ENCODE measurements around the gene ZBTB7C. TPM values are rescaled to one million over a fixed set of nuclear protein-coding genes. Genes with fewer than 3 reads are reported as not detected.

The ZBTB7C gene
- total RNA-seq, 2 experiments from 2014 or later, result not detected

- Mint-ChIP-seq H3K27me3 (peaks cover 6% of the 10 kb centered on the region), H3K4me1 (ENCODE audit: low read depth) (no peaks in the 10 kb centered on the region), H3K9me3 (no peaks in the 10 kb centered on the region), H3K4me3 (no peak overlapping the region), H3K36me3 (ENCODE audit: low read depth) (no peaks in the 10 kb centered on the region), H3K27ac (no peak overlapping the region)
- ChIA-PET POLR2A (no interaction called here), CTCF (interaction anchor here (0.7 kb wide), 1 partner anchor 9 kb away, joined by 3 read pairs; no protein-coding TSS in a partner anchor)
- TF ChIP-seq CTCF (IDR thresholded peaks at IDR 0.05), result no peak
- intact Hi-C loops (cut with micrococcal nuclease), result no loop called here
- DNase-seq (no peak), ATAC-seq (no peak)
Observed at GRCh38 chr18:48039769-48040215, 369.4 kb downstream of the ZBTB7C start.

- no peaks in the 10 kb centered on the region for H3K9me3 Mint-ChIP-seq
- ChIA-PET POLR2A (no interaction called here), CTCF (interaction anchor here (1.5 kb wide), 1 partner anchor 407 kb away, joined by 4 read pairs; no protein-coding TSS in a partner anchor)
- no peaks in the 10 kb centered on the region for H3K4me1 Mint-ChIP-seq (ENCODE audit: low read depth)
- no peak overlapping the region for H3K27ac Mint-ChIP-seq
- no peak for DNase-seq
- no peak for ATAC-seq
- intact Hi-C loops (cut with micrococcal nuclease), result no loop called here
- no peaks in the 10 kb centered on the region for H3K36me3 Mint-ChIP-seq (ENCODE audit: low read depth)
- no peak for TF ChIP-seq CTCF (IDR thresholded peaks at IDR 0.05)
- H3K27me3 Mint-ChIP-seq, result peaks cover 6% of the 10 kb centered on the region
- no peak overlapping the region for H3K4me3 Mint-ChIP-seq
Observed at GRCh38 chr18:48038636-48039035, 370.5 kb downstream of the ZBTB7C start.

GRCh38 chr18:48037481-48038271, 371.5 kb downstream of the ZBTB7C start:
- Mint-ChIP-seq H3K9me3 (no peaks in the 10 kb centered on the region), H3K36me3 (ENCODE audit: low read depth) (no peaks in the 10 kb centered on the region)
- intact Hi-C loops (cut with micrococcal nuclease), result no loop called here

GRCh38 chr18:48036641-48037421, 372.4 kb downstream of the ZBTB7C start:
- ATAC-seq, result no peak
- Mint-ChIP-seq H3K4me3 (no peak overlapping the region), H3K27me3 (no peaks in the 10 kb centered on the region), H3K9me3 (no peaks in the 10 kb centered on the region), H3K27ac (no peak overlapping the region), H3K4me1 (ENCODE audit: low read depth) (no peaks in the 10 kb centered on the region), H3K36me3 (ENCODE audit: low read depth) (no peaks in the 10 kb centered on the region)
- intact Hi-C loops (cut with micrococcal nuclease), result no loop called here
- ChIA-PET POLR2A (no interaction called here), CTCF (no interaction called here)
- no peak for TF ChIP-seq CTCF (IDR thresholded peaks at IDR 0.05)
- DNase-seq, result no peak

More at GRCh38 chr18:48037481-48038271, 371.5 kb downstream of the ZBTB7C start:
- H3K27ac Mint-ChIP-seq, result no peak overlapping the region
- no peak for TF ChIP-seq CTCF (IDR thresholded peaks at IDR 0.05)
- ATAC-seq, result no peak
- no peak for DNase-seq
- ChIA-PET POLR2A (no interaction called here), CTCF (interaction anchor here (1.5 kb wide), 1 partner anchor 408 kb away, joined by 4 read pairs; no protein-coding TSS in a partner anchor)
- H3K4me3 Mint-ChIP-seq, result no peak overlapping the region
- no peaks in the 10 kb centered on the region for H3K27me3 Mint-ChIP-seq
- H3K4me1 Mint-ChIP-seq (ENCODE audit: low read depth), result no peaks in the 10 kb centered on the region

GRCh38 chr18:48036226-48036625, 373.0 kb downstream of the ZBTB7C start:
- CTCF ChIA-PET, result no interaction called here
- no peaks in the 10 kb centered on the region for H3K9me3 Mint-ChIP-seq
- ATAC-seq, result no peak
- TF ChIP-seq CTCF (IDR thresholded peaks at IDR 0.05), result no peak
- POLR2A ChIA-PET, result no interaction called here
- intact Hi-C loops (cut with micrococcal nuclease), result no loop called here
- H3K27ac Mint-ChIP-seq, result no peak overlapping the region
- no peaks in the 10 kb centered on the region for H3K4me1 Mint-ChIP-seq (ENCODE audit: low read depth)
- H3K27me3 Mint-ChIP-seq, result no peaks in the 10 kb centered on the region
- H3K36me3 Mint-ChIP-seq (ENCODE audit: low read depth), result no peaks in the 10 kb centered on the region
- DNase-seq, result no peak
- no peak overlapping the region for H3K4me3 Mint-ChIP-seq

Data from activated CD8-positive, alpha-beta T cell treated with anti-CD3 and anti-CD28 coated beads for 36 hours (primary cell).